Measurements from ENCODE around the gene SIRT7. TPM values are rescaled to one million over a fixed set of nuclear protein-coding genes. Genes with fewer than 3 reads are reported as not detected.

Gene SIRT7
- total and polyA plus RNA-seq, 7 donors = 11.4 to 62.2 (median 28.8) TPM

DNA sequence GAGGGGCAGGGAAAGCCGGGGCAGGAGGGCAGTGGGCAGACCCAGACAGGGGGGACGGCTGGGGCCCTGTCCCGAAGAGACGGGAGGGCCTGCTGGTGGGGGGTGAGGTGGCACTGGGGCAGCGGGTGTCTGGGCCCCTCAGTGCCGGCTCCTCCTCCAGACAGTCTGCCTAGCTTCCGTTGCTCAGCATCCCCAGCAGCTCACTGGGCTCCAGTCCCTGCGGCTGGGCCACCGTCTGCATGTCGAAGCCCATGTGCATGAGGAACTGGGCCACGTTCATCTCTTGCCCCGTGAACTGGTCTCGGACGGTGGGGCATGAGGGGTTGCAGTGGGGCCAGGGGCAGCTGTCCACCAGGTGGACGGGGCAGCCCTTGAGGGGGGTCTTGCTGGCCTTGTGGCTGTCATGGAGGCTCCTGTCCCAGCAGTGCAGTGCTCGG lies 34.8 kb upstream of the SIRT7 start:
- no peaks in the 10 kb centered on the region for H3K36me3 ChIP-seq
- peaks cover 0 to 39% (median 9%) of the 10 kb centered on the region in 3 donors for H3K27me3 ChIP-seq
- TF ChIP-seq POLR2A (IDR thresholded peaks at IDR 0.05) (no peak), EP300 (IDR thresholded peaks at IDR 0.05) (no peak), POLR2AphosphoS5 (IDR thresholded peaks at IDR 0.05) (no peak), CTCF (IDR thresholded peaks at IDR 0.05) (no peak)
- H3K9me3 ChIP-seq = no peaks in the 10 kb centered on the region
- H3K27ac ChIP-seq = no peak overlapping the region
- intact Hi-C loops (cut with DNase I) = no loop called here
- 70 to 78% methylated on average over 16 of the region's 16 CpGs for WGBS, 2 donors
- no peak overlapping the region for H3K4me3 ChIP-seq
- DNase-seq = no peak
- no peaks in the 10 kb centered on the region for H3K4me1 ChIP-seq

- H3K9me3 ChIP-seq = no peaks in the 10 kb centered on the region
- WGBS, 2 donors = 37 to 53% methylated on average over 13 of the region's 13 CpGs
These were observed 34.1 kb upstream of the SIRT7 start for GRCh38 chr17:81951785-81952684.

GRCh38 chr17:81950501-81950900 lies 32.5 kb upstream of the SIRT7 start:
- peaks cover 0 to 18% (median 0%) of the 10 kb centered on the region in 3 donors for H3K27me3 ChIP-seq
- H3K4me1 ChIP-seq = no peaks in the 10 kb centered on the region
- H3K4me3 ChIP-seq = no peak overlapping the region
- H3K36me3 ChIP-seq = no peaks in the 10 kb centered on the region
- intact Hi-C loops (cut with DNase I) = no loop called here
- no peak for TF ChIP-seq EP300 (IDR thresholded peaks at IDR 0.05)
- no peak for TF ChIP-seq CTCF (IDR thresholded peaks at IDR 0.05)
- no peak for TF ChIP-seq POLR2A (IDR thresholded peaks at IDR 0.05)
- H3K9me3 ChIP-seq = no peaks in the 10 kb centered on the region
- H3K27ac ChIP-seq = no peak overlapping the region
- DNase-seq = no peak
- 80 to 87% methylated on average over 15 of the region's 15 CpGs for WGBS, 2 donors

More at GRCh38 chr17:81951785-81952684, 34.1 kb upstream of the SIRT7 start:
- Histone ChIP-seq H3K36me3 (no peaks in the 10 kb centered on the region), H3K4me1 (no peaks in the 10 kb centered on the region), H3K4me3 (no peak overlapping the region), H3K27ac (no peak overlapping the region), H3K27me3 (peaks cover 0 to 31% (median 6%) of the 10 kb centered on the region in 3 donors)
- intact Hi-C loops (cut with DNase I) = no loop called here
- TF ChIP-seq POLR2A (IDR thresholded peaks at IDR 0.05) = no peak
- TF ChIP-seq CTCF (IDR thresholded peaks at IDR 0.05) = no peak
- no peak for TF ChIP-seq POLR2AphosphoS5 (IDR thresholded peaks at IDR 0.05)
- TF ChIP-seq EP300 (IDR thresholded peaks at IDR 0.05) = no peak
- no peak for DNase-seq

DNA sequence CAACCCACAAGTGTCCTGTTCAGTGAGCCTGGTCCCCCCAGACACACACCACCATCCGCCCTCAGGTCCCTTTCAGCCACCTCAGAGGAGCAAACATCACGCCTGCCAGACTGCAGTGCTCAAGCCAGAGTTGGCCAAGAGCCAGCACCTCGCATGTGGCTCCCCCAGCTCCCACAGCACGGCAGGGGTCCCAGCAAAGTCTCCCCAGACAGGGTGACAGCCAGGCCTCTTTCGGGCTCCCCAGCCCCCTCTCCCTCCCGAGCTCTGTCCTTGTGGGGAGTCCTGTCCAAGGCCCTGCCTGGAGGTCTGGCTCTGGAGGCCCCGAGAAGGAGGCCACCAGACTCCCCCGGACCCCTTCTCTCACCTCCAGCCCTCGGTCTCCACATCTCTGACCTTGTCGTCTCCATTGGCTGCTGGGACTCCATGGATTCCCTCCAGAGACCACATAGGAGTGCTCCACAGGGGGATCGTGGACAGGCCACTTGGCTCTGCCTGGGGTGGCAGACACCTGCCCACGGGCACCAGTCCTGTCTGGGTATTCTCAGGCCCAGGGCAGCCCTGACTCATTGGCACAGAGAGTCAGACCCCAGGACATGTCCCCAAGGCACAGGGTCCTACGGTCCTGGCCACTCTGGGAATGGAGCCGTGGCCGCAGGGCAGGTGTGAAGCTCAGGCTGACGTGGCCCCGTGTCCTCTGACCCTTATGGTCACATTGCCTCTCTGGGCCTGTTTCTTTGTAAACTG lies 30.8 kb upstream of the SIRT7 start:
- H3K36me3 ChIP-seq = no peaks in the 10 kb centered on the region
- 82 to 83% methylated on average over 17 of the region's 17 CpGs for WGBS, 2 donors
- no peak overlapping the region for H3K4me3 ChIP-seq
- intact Hi-C loops (cut with DNase I) = no loop called here
- H3K9me3 ChIP-seq = no peaks in the 10 kb centered on the region
- TF ChIP-seq POLR2A (IDR thresholded peaks at IDR 0.05) (no peak), CTCF (IDR thresholded peaks at IDR 0.05) (no peak), EP300 (IDR thresholded peaks at IDR 0.05) (no peak), POLR2AphosphoS5 (IDR thresholded peaks at IDR 0.05) (no peak)
- no peaks in the 10 kb centered on the region for H3K4me1 ChIP-seq
- peaks cover 0 to 21% (median 0%) of the 10 kb centered on the region in 3 donors for H3K27me3 ChIP-seq
- no peak for DNase-seq
- no peak overlapping the region for H3K27ac ChIP-seq
